ENCODE measurements around the gene ZNF219. TPM values are rescaled to one million over a fixed set of nuclear protein-coding genes. Genes with fewer than 3 reads are reported as not detected.

ZNF219 gene
- polyA plus RNA-seq, 1 experiment: 12.2 TPM

DNA sequence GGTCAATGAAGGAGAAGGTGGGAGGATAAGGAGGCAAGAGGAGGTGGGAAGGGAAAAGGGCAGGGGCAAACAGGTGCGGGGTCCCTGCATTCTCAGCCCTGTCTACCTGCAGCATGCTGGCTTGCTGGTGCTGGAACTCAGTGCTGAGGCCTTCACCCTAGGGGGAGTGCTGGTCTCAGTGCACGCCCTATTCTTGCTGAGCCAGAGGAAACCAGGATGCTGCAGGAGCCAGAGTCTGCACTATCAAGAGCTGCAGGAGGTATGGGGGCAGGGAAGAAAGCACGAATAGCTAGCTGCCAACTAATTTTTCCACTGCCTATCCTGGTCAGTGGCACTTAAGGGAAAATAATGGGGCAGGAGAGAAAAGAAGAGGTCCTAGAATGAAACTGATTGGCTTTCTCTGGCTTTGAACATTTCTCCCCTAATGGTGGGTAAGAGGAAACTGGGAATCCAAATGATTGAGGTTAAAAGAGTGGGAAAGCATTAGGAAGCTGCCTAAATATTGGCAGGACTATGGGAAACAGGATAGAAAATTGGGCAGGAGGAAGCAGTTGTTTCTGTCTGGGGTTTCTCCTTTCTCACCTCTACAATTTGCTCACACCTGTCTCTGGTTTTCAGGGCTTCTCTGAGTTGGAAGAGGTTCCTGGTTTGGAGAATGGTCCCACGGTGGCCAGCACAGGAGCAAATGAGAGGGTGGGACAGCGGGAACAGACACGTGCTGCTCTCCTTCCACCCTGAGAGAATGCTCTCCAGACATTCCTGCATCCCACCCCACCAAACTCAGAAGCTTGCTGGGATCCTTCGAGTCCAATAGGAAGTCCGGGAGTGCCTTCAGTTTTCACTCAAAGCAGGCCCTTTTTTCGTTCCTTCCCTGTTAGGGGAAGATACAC is 4.3 kb upstream of the ZNF219 start:
- ChIA-PET CTCF (interaction anchor here (0.6 to 14.7 kb wide), 20 partner anchors 8 to 255 kb away, joined by 3 to 233 read pairs (median 5); partner anchors contain the start of genes ARHGEF40 and TPPP2), POLR2A (no interaction called here)
- no peak for DNase-seq (ENCODE audit: low read depth)
- TF ChIP-seq, protein P1, sequence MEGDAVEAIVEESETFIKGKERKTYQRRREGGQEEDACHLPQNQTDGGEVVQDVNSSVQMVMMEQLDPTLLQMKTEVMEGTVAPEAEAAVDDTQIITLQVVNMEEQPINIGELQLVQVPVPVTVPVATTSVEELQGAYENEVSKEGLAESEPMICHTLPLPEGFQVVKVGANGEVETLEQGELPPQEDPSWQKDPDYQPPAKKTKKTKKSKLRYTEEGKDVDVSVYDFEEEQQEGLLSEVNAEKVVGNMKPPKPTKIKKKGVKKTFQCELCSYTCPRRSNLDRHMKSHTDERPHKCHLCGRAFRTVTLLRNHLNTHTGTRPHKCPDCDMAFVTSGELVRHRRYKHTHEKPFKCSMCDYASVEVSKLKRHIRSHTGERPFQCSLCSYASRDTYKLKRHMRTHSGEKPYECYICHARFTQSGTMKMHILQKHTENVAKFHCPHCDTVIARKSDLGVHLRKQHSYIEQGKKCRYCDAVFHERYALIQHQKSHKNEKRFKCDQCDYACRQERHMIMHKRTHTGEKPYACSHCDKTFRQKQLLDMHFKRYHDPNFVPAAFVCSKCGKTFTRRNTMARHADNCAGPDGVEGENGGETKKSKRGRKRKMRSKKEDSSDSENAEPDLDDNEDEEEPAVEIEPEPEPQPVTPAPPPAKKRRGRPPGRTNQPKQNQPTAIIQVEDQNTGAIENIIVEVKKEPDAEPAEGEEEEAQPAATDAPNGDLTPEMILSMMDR (IDR thresholded peaks at IDR 0.05; ENCODE audit: insufficient read depth, low read depth, low read length): no peak
- peak overlapping the region; percentile 69 for H3K4me3 ChIP-seq (ENCODE audit: low read depth, low read length)
- no peaks in the 10 kb centered on the region for H3K36me3 ChIP-seq (ENCODE audit: control insufficient read depth, insufficient read depth, low read length)
- 0 out of 2 replicates have a peak, but pooled peaks cover 1% of the 10 kb centered on the region for H3K27me3 ChIP-seq (ENCODE audit: control insufficient read depth, insufficient read depth, low read length)

DNA sequence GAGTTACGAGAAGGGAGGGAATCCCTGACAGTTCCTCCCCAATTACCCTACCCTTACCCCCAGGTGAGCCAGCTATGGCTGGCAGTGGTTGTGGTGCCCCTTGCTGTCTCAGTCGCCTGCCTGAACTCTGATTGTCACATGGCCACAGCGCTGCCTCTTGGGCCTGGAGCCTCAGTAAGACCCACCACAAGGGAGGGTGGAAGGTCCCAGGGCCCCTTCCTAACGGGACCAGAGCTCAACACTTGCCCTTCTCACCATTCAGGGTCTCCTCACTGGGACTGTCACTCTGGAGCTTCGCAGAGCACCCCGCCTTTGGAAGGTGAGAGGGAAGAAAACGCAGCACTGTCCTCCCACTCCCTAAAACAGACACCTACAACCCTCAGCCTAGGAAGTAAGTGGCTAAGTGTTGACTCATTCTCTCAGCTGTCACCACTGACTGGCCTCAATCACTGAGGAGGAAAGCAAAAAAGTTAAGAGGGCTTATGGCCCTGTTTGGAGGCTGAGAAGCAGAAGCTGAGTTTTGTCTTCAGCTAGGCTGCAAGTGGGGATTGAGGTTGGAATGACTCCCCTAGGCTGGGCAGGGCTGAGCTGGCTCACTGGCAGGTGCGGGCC is 3.5 kb upstream of the ZNF219 start:
- no peak overlapping the region for H3K4me3 ChIP-seq (ENCODE audit: low read depth, low read length)
- H3K27me3 ChIP-seq (ENCODE audit: control insufficient read depth, insufficient read depth, low read length): 0 out of 2 replicates have a peak, but pooled peaks cover 1% of the 10 kb centered on the region
- TF ChIP-seq, protein P1 (IDR thresholded peaks at IDR 0.05; ENCODE audit: insufficient read depth, low read depth, low read length): no peak
- CTCF ChIA-PET: interaction anchor here (0.6 to 14.7 kb wide), 9 partner anchors 7 to 141 kb away, joined by 3 to 233 read pairs (median 4); partner anchors contain the start of gene ARHGEF40
- no peaks in the 10 kb centered on the region for H3K36me3 ChIP-seq (ENCODE audit: control insufficient read depth, insufficient read depth, low read length)
- POLR2A ChIA-PET: no interaction called here
- no peak for DNase-seq (ENCODE audit: low read depth)

DNA sequence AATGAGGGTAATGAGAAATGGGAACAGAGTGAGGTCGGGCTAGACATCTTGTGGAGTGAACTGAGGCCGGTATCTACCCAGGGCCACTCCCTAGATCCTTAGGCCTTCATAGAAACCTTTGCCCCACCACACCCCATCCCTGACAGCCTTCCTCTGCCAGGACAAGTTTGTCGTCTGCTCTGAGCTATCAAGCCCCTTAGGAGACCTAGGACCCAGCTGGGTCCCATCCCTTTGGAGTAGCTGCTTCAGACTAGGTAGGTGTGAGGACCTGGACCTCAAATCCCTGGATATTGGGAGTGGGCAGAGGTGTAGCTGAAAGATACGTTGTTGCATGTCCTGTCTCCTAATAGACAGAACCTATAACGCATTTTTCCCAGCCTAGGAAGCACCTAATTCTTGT is 2.5 kb upstream of the ZNF219 start, which contains the start of gene TMEM253:
Gene TMEM253 (plus strand): TSS at position 136 of the 400 bp plus-strand sequence. CDS start 278 bp downstream, outside the sequence.
- TF ChIP-seq, protein P1 (IDR thresholded peaks at IDR 0.05; ENCODE audit: insufficient read depth, low read depth, low read length): no peak
- CTCF ChIA-PET: interaction anchor here (0.8 to 14.7 kb wide), 7 partner anchors 6 to 84 kb away, joined by 3 to 233 read pairs (median 100); partner anchors contain the start of gene ARHGEF40
- Histone ChIP-seq H3K27me3 (ENCODE audit: control insufficient read depth, insufficient read depth, low read length) (0 out of 2 replicates have a peak, but pooled peaks cover 1% of the 10 kb centered on the region), H3K4me3 (ENCODE audit: low read depth, low read length) (no peak within 1 kb of the TSS), H3K36me3 (ENCODE audit: control insufficient read depth, insufficient read depth, low read length) (no peaks in the 10 kb centered on the region)
- POLR2A ChIA-PET: no interaction called here
- no peak for DNase-seq (ENCODE audit: low read depth)

DNA sequence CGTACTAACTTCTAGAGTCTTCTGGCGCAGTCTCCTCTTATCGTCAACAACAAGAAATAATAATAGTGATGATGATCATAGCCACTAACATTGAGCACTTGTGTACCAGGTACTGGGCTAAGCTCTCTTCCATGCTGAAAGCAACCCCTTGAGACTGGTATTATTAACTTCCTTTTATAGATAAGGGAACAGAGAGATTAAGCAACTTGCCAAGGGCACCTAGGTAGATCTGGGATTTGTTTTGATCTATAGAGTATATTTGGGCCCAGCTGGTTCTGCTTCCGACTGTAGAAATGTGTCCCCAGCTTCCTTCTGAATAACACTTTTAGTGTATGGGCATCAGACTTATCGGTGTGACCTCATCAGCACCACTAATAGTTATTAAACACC is 1.1 kb upstream of the ZNF219 start:
- no peak for DNase-seq (ENCODE audit: low read depth)
- H3K4me3 ChIP-seq (ENCODE audit: low read depth, low read length): peak overlapping the region; percentile 46; the same call in 1 of the 2 replicates
- POLR2A ChIA-PET: no interaction called here
- CTCF ChIA-PET: interaction anchor here (0.7 to 14.7 kb wide), 4 partner anchors 27 to 129 kb away, joined by 3 to 233 read pairs (median 124); partner anchors contain the start of gene ARHGEF40
- H3K27me3 ChIP-seq (ENCODE audit: control insufficient read depth, insufficient read depth, low read length): 0 out of 2 replicates have a peak, but pooled peaks cover 1% of the 10 kb centered on the region
- TF ChIP-seq, protein P1 (IDR thresholded peaks at IDR 0.05; ENCODE audit: insufficient read depth, low read depth, low read length): no peak
- H3K36me3 ChIP-seq (ENCODE audit: control insufficient read depth, insufficient read depth, low read length): no peaks in the 10 kb centered on the region

All from BJ (cell line).